ENCODE data around the gene PRM1. TPM values are rescaled to one million over a fixed set of nuclear protein-coding genes. Genes with fewer than 3 reads are reported as not detected.

PRM1 gene
- total and polyA plus RNA-seq, 2 of the 4 experiments (the other 2 are of a cell fraction): not detected

DNA sequence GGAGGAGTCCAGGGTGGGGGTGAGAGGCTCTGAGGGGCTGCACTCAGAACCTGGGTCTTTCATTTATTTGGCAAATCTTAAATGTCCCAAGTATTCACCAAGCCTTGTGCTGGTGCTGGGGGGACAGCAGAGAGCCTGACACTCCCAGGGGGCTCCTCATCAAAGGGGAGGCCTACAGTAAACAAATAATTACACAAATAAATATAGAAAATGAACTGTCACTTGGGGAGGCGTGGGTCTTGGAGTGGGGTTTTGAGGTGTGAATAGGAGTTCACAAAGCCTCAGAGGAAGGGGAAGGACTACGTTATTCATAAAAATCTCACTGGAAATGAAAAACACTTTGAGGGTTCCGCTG lies 15.2 kb upstream of the PRM1 start:
- Histone ChIP-seq H2BK15ac (ENCODE audit: low read depth, low read length) (no peak overlapping the region), H3K14ac (replicated peaks; ENCODE audit: low read depth, low read length) (no peak overlapping the region), H2BK5ac (ENCODE audit: low read depth, low read length, poor library complexity, severe bottlenecking) (no peak overlapping the region), H3K23ac (ENCODE audit: low read depth, low read length) (no peak overlapping the region), H3K18ac (ENCODE audit: low read depth, low read length) (no peak overlapping the region), H3K9me3 (ENCODE audit: control insufficient read depth, insufficient read depth, low read length) (no peaks in the 10 kb centered on the region), H2AK9ac (replicated peaks; ENCODE audit: low read depth, low read length, poor library complexity) (no peak overlapping the region), H3K27ac (ENCODE audit: insufficient read depth, low read length) (no peak overlapping the region), H3K27me3 (ENCODE audit: control insufficient read depth, insufficient read depth, low read length) (no peaks in the 10 kb centered on the region), H3K4ac (ENCODE audit: low read depth, low read length) (no peak overlapping the region), H3K79me1 (ENCODE audit: low read depth in 1 of 2, low read length in 2 of 2) (no peaks in the 10 kb centered on the region), H3K56ac (ENCODE audit: extremely low read depth, insufficient read depth, low read length) (no peak overlapping the region), H4K20me1 (ENCODE audit: insufficient read depth, low read length) (no peaks in the 10 kb centered on the region), H4K5ac (ENCODE audit: low read depth, low read length) (no peak overlapping the region), H3K9me1 (ENCODE audit: insufficient read depth, low read length) (no peaks in the 10 kb centered on the region), H3K4me1 (ENCODE audit: control insufficient read depth, insufficient read depth, low read length) (peaks cover 10% of the 10 kb centered on the region), H2AK5ac (ENCODE audit: low read depth, low read length) (no peak overlapping the region), H3K9ac (ENCODE audit: low read depth, low read length) (no peak overlapping the region), H4K8ac (ENCODE audit: low read depth in 2 of 2, low read length in 2 of 2) (no peak overlapping the region), H4K91ac (ENCODE audit: insufficient read depth, low read depth, low read length) (no peak overlapping the region), H3K4me3 (ENCODE audit: insufficient read depth, low read depth, low read length) (no peak overlapping the region), H3K36me3 (ENCODE audit: control insufficient read depth, insufficient read depth, low read length) (no peaks in the 10 kb centered on the region), H2BK120ac (ENCODE audit: low read depth, low read length) (no peak overlapping the region; the same call in 1 of the 2 replicates), H2BK20ac (ENCODE audit: low read depth, low read length) (no peak overlapping the region), H2AFZ (replicated peaks; ENCODE audit: low read length, poor library complexity) (no peak overlapping the region), H3K4me2 (ENCODE audit: low read depth, low read length) (no peak overlapping the region)
- dilution Hi-C loops (cut with HindIII; ENCODE audit: low sequenced_read_pairs, unreplicated experiment) (no loop called here), intact Hi-C loops (cut with micrococcal nuclease) (loop anchor here (5.0 kb wide), 1 partner anchor 56 kb away; no protein-coding TSS in a partner anchor), in situ Hi-C loops (cut with MboI; ENCODE audit: low sequenced_read_pairs) (no loop called here)
- ATAC-seq (ENCODE audit: low read depth): no peak
- no CpG with 5 or more reads among the region's 3 CpGs for WGBS, 2 experiments (ENCODE audit: extremely low coverage in 2 of 2, insufficient read length in 1 of 2)
- ChIA-PET CTCF (no interaction called here), POLR2A (ENCODE audit: unreplicated experiment) (no interaction called here)
- TF ChIP-seq, protein P1, sequence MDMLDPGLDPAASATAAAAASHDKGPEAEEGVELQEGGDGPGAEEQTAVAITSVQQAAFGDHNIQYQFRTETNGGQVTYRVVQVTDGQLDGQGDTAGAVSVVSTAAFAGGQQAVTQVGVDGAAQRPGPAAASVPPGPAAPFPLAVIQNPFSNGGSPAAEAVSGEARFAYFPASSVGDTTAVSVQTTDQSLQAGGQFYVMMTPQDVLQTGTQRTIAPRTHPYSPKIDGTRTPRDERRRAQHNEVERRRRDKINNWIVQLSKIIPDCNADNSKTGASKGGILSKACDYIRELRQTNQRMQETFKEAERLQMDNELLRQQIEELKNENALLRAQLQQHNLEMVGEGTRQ (IDR thresholded peaks at IDR 0.05; ENCODE audit: low read depth, low read length): no peak
- TF ChIP-seq, protein P2, sequence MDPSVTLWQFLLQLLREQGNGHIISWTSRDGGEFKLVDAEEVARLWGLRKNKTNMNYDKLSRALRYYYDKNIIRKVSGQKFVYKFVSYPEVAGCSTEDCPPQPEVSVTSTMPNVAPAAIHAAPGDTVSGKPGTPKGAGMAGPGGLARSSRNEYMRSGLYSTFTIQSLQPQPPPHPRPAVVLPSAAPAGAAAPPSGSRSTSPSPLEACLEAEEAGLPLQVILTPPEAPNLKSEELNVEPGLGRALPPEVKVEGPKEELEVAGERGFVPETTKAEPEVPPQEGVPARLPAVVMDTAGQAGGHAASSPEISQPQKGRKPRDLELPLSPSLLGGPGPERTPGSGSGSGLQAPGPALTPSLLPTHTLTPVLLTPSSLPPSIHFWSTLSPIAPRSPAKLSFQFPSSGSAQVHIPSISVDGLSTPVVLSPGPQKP (IDR thresholded peaks at IDR 0.05; ENCODE audit: borderline replicate concordance, low read depth, low read length): no peak
- TF ChIP-seq FOS (IDR thresholded peaks at IDR 0.05; ENCODE audit: low read depth, low read length) (no peak), RFX5 (IDR thresholded peaks at IDR 0.05; ENCODE audit: low read depth, low read length) (no peak), MXI1 (IDR thresholded peaks at IDR 0.05; ENCODE audit: borderline replicate concordance, low read depth, low read length) (no peak), NFE2L2 (IDR thresholded peaks at IDR 0.05; ENCODE audit: low read depth, low read length) (no peak), MAZ (IDR thresholded peaks at IDR 0.05; ENCODE audit: borderline replicate concordance, low read depth, low read length) (no peak), CHD1 (IDR thresholded peaks at IDR 0.05; ENCODE audit: low read depth, low read length) (no peak), POLR2A (IDR thresholded peaks at IDR 0.05; ENCODE audit: low read depth, low read length) (no peak), BHLHE40 (IDR thresholded peaks at IDR 0.05; ENCODE audit: low read depth, low read length) (no peak), RAD21 (IDR thresholded peaks at IDR 0.05; ENCODE audit: low read length) (no peak), RCOR1 (IDR thresholded peaks at IDR 0.05; ENCODE audit: insufficient replicate concordance, low read length) (no peak), CEBPB (IDR thresholded peaks at IDR 0.05; ENCODE audit: low read depth, low read length) (no peak), MAFK (IDR thresholded peaks at IDR 0.05; ENCODE audit: low read depth, low read length) (no peak), SMC3 (IDR thresholded peaks at IDR 0.05; ENCODE audit: low read depth, low read length) (no peak)
- TF ChIP-seq, protein P3, sequence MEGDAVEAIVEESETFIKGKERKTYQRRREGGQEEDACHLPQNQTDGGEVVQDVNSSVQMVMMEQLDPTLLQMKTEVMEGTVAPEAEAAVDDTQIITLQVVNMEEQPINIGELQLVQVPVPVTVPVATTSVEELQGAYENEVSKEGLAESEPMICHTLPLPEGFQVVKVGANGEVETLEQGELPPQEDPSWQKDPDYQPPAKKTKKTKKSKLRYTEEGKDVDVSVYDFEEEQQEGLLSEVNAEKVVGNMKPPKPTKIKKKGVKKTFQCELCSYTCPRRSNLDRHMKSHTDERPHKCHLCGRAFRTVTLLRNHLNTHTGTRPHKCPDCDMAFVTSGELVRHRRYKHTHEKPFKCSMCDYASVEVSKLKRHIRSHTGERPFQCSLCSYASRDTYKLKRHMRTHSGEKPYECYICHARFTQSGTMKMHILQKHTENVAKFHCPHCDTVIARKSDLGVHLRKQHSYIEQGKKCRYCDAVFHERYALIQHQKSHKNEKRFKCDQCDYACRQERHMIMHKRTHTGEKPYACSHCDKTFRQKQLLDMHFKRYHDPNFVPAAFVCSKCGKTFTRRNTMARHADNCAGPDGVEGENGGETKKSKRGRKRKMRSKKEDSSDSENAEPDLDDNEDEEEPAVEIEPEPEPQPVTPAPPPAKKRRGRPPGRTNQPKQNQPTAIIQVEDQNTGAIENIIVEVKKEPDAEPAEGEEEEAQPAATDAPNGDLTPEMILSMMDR (conservative IDR thresholded peaks at IDR 0.05; ENCODE audit: low read depth, low read length): no peak
- BruUV-seq (replicated peaks): no TSS peak
- no peak for DNase-seq
